Hepatocyte (in vitro differentiated cells): ENCODE data around the gene CCDC61. TPM values are rescaled to one million over a fixed set of nuclear protein-coding genes. Genes with fewer than 3 reads are reported as not detected.
A peak's percentile ranks its signal among the peaks of the same experiment; 100 is the strongest.

Experiments used
- DNase-seq: peaks from one replicate; pipeline ENCODE4 v3.0.0-alpha.2; 2016; ENCODE audit warnings: low spot score
- H2AFZ ChIP-seq: fragments of 200-600 bp; sonication (generic); 2 replicates; pipeline ENCODE4 v1.6.0; 2016; ENCODE audit warnings: antibody characterized with exemption, mild to moderate bottlenecking
- H3K27ac ChIP-seq: fragments of 200-600 bp; sonication (generic); 2 replicates; pipeline ENCODE4 v1.5.1; 2016; ENCODE audit warnings: mild to moderate bottlenecking
- H3K27me3 ChIP-seq: fragments of 200-600 bp; sonication (generic); 2 replicates; pipeline ENCODE4 v1.6.1; 2016
- H3K36me3 ChIP-seq: fragments of 200-600 bp; sonication (generic); replicated peaks from 2 replicates; pipeline ENCODE4 v1.5.1; 2016; ENCODE audit warnings: low read depth; ENCODE audit not compliant: insufficient read depth
- H3K4me1 ChIP-seq: fragments of 200-600 bp; sonication (generic); 2 replicates; pipeline ENCODE4 v1.5.1; 2016; ENCODE audit warnings: mild to moderate bottlenecking, moderate library complexity; ENCODE audit not compliant: insufficient read depth
- H3K4me2 ChIP-seq: fragments of 200-600 bp; sonication (generic); 2 replicates; pipeline ENCODE4 v1.6.0; 2016
- H3K4me3 ChIP-seq: fragments of 200-600 bp; sonication (generic); 2 replicates; pipeline ENCODE4 v1.5.1; 2016; ENCODE audit warnings: mild to moderate bottlenecking
- H3K79me2 ChIP-seq: fragments of 200-600 bp; sonication (generic); 2 replicates; pipeline ENCODE4 v1.6.0; 2017; ENCODE audit warnings: mild to moderate bottlenecking
- H3K9me2 ChIP-seq: fragments of 200-600 bp; sonication (generic); replicated peaks from 2 replicates; pipeline ENCODE4 v1.6.0; 2017; ENCODE audit warnings: mild to moderate bottlenecking; ENCODE audit not compliant: insufficient read depth
- H3K9me3 ChIP-seq: fragments of 200-600 bp; sonication (generic); 2 replicates; pipeline ENCODE4 v1.5.1; 2016; ENCODE audit warnings: low read depth, mild to moderate bottlenecking
- H4K20me1 ChIP-seq: fragments of 200-600 bp; sonication (generic); 2 replicates; pipeline ENCODE4 v1.6.0; 2016; ENCODE audit warnings: mild to moderate bottlenecking; ENCODE audit not compliant: insufficient read depth, poor library complexity, severe bottlenecking
- CTCF ChIP-seq: fragments of 200-600 bp; sonication (generic); IDR thresholded peaks from 2 replicates; pipeline ENCODE4 v1.5.1; 2016; ENCODE audit warnings: antibody characterized with exemption, mild to moderate bottlenecking; ENCODE audit not compliant: poor library complexity
- EZH2 ChIP-seq: fragments of 200-600 bp; sonication (generic); IDR thresholded peaks from 2 replicates; pipeline ENCODE4 v1.6.1; 2016; ENCODE audit warnings: antibody characterized with exemption, mild to moderate bottlenecking, borderline replicate concordance
- EZH2phosphoT487 ChIP-seq: fragments of 200-600 bp; sonication (generic); IDR thresholded peaks from one replicate; pipeline ENCODE4 v1.6.1; 2018; ENCODE audit warnings: antibody characterized with exemption, mild to moderate bottlenecking, low read depth, moderate library complexity; ENCODE audit not compliant: unreplicated experiment, severe bottlenecking
- WGBS: methylation state at CpG from one replicate; pipeline ENCODE4 v1.1.6; 2016; ENCODE audit warnings: low lambda C conversion rate; ENCODE audit errors: missing lambda C conversion rate; 5-methylcytosine and 5-hydroxymethylcytosine counted together
- polyA plus RNA-seq: library from polyadenylated mRNA; unstranded; fragments of >200 nt; fragmentation: Nextera tagmentation; extraction: Ambion mirVana; gene quantifications from 2 replicates; pipeline ENCODE4 v1.2.1, GENCODE V29; 2016
- total RNA-seq: library from RNA; depleted of rRNA; stranded (reverse); fragments of >200 nt; gene quantifications from 2 replicates; pipeline ENCODE4 v1.2.3, GENCODE V29; 2014

CCDC61 gene
- total and polyA plus RNA-seq, 2 experiments from 2014 or later: 3.6 to 7.3 TPM

- Histone ChIP-seq H3K27me3 (peaks cover 5% of the 10 kb centered on the region), H3K27ac (no peak overlapping the region), H3K4me2 (peak overlapping the region; percentile 87), H2AFZ (no peak overlapping the region), H3K9me3 (no peaks in the 10 kb centered on the region), H3K4me1 (peaks cover 6% of the 10 kb centered on the region), H3K79me2 (no peaks in the 10 kb centered on the region), H4K20me1 (no peaks in the 10 kb centered on the region), H3K4me3 (no peak overlapping the region), H3K9me2 (no peaks in the 10 kb centered on the region), H3K36me3 (no peaks in the 10 kb centered on the region)
- 95% methylated on average over 8 of the region's 8 CpGs for WGBS
- no peak for DNase-seq
- no peak for TF ChIP-seq CTCF
- TF ChIP-seq EZH2: no peak
- no peak for TF ChIP-seq EZH2phosphoT487
Observed at GRCh38 chr19:45953676-45954075, 41.6 kb upstream of the CCDC61 start.

GRCh38 chr19:45954156-45954555 is 41.1 kb upstream of the CCDC61 start:
- Histone ChIP-seq H3K27ac (no peak overlapping the region), H3K27me3 (peaks cover 10% of the 10 kb centered on the region)

DNA sequence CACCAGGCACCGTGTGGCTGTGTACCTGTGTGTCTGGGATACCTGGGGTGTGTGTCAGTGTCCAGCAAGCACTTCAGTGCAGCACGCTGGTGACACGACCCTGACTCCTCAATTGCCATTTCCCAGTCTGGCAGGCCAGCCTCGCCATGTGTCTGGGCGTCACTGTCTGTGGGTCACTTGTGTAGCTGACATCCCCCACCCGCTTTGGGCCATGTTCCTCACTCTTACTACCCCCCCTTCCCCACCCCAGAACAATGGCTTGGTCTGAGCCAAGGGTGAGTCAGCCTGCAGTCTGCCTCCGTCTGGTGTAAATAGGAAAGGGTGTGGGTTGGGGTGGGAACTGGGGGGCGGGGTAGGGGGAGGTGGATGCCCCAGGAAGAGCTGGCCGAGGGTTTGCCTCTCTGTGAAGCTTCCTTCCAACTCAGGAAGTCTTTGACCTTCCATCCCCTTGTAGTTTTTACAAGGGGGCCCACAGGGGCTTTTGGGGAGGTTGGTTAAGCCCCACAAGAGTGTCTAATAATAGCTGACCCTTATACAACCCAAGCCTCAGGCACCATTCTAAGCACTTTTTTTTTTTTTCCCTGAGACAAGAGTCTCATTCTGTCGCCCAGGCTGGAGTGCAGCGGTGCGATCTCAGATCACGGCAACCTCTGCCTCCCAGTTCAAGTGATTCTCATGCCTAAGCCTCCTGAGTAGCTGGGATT is 39.2 kb upstream of the CCDC61 start:
- no peaks in the 10 kb centered on the region for H3K9me2 ChIP-seq
- no peak overlapping the region for H3K4me2 ChIP-seq
- H2AFZ ChIP-seq: no peak overlapping the region
- H3K36me3 ChIP-seq: no peaks in the 10 kb centered on the region
- no peaks in the 10 kb centered on the region for H3K9me3 ChIP-seq
- no peak overlapping the region for H3K27ac ChIP-seq
- peaks cover 28% of the 10 kb centered on the region for H3K27me3 ChIP-seq
- no peak for TF ChIP-seq CTCF
- no peak for TF ChIP-seq EZH2phosphoT487
- TF ChIP-seq EZH2: no peak
- no peak overlapping the region for H3K4me3 ChIP-seq
- H4K20me1 ChIP-seq: no peaks in the 10 kb centered on the region
- H3K79me2 ChIP-seq: no peaks in the 10 kb centered on the region
- WGBS: 58% methylated on average over 13 of the region's 13 CpGs
- peaks cover 6% of the 10 kb centered on the region for H3K4me1 ChIP-seq
- no peak for DNase-seq

More at GRCh38 chr19:45954156-45954555, 41.1 kb upstream of the CCDC61 start:
- peaks cover 6% of the 10 kb centered on the region for H3K4me1 ChIP-seq
- no peak overlapping the region for H2AFZ ChIP-seq
- whole genome bisulfite sequencing: 73% methylated on average over 9 of the region's 9 CpGs
- no peaks in the 10 kb centered on the region for H3K36me3 ChIP-seq
- no peak overlapping the region for H3K4me2 ChIP-seq
- no peak for TF ChIP-seq EZH2phosphoT487
- no peak for TF ChIP-seq CTCF
- TF ChIP-seq EZH2: no peak
- no peaks in the 10 kb centered on the region for H4K20me1 ChIP-seq
- no peak for DNase-seq
- H3K4me3 ChIP-seq: no peak overlapping the region
- H3K9me3 ChIP-seq: no peaks in the 10 kb centered on the region
- no peaks in the 10 kb centered on the region for H3K9me2 ChIP-seq
- no peaks in the 10 kb centered on the region for H3K79me2 ChIP-seq
